Cardiac muscle cell (in vitro differentiated cells and primary cell): ENCODE results near the gene TRAF7. TPM values are rescaled to one million over a fixed set of nuclear protein-coding genes. Genes with fewer than 3 reads are reported as not detected.

Experiments used
- DNase-seq, 2 donors: peaks; one replicate each; pipeline versions ENCODE4 v3.0.0 to v3.0.0-alpha.2; 2010 to 2017; ENCODE audit warnings: low read depth in 1 of 2, low spot score in 1 of 2
- H3K27ac ChIP-seq: fragments of 200-600 bp; sonication (generic); 2 replicates; pipeline ENCODE4 v1.5.1; 2016
- H3K27me3 ChIP-seq: fragments of 200-600 bp; sonication (generic); 2 replicates; pipeline ENCODE4 v1.6.0; 2016; ENCODE audit warnings: control low read depth
- H3K36me3 ChIP-seq: fragments of 200-600 bp; sonication (generic); 2 replicates; pipeline ENCODE4 v1.5.1; 2016; ENCODE audit warnings: control low read depth
- H3K4me1 ChIP-seq: fragments of 200-600 bp; sonication (generic); 2 replicates; pipeline ENCODE4 v1.8.1; 2017; ENCODE audit warnings: low read depth, mild to moderate bottlenecking, mixed run types
- H3K4me3 ChIP-seq: fragments of 200-600 bp; sonication (generic); 2 replicates; pipeline ENCODE4 v1.5.1; 2016; ENCODE audit warnings: mild to moderate bottlenecking
- H3K9me3 ChIP-seq: fragments of 200-600 bp; sonication (generic); 2 replicates; pipeline ENCODE4 v1.5.1; 2017; ENCODE audit warnings: low read depth, mild to moderate bottlenecking, control low read depth
- CTCF ChIP-seq: IDR thresholded peaks from 2 replicates; pipeline ENCODE4 v1.5.1; 2012; ENCODE audit warnings: low read depth, mild to moderate bottlenecking, low read length
- polyA plus RNA-seq: library from polyadenylated mRNA; unstranded; fragments of >200 nt; fragmentation: Nextera tagmentation; extraction: Ambion mirVana; gene quantifications from 2 replicates; pipeline ENCODE4 v1.2.1, GENCODE V29; 2016
- total RNA-seq: library from RNA; depleted of rRNA; stranded (reverse); fragments of >200 nt; gene quantifications from 2 replicates; pipeline ENCODE4 v1.2.3, GENCODE V29; 2016

The TRAF7 gene
- total and polyA plus RNA-seq, 2 experiments from 2014 or later, result 37.4 to 67.5 TPM

GRCh38 chr16:2147981-2148671 lies 7.5 kb upstream of the TRAF7 start, which contains the start of gene RAB26:
TSS of gene RAB26 (plus strand) at chr16:2148625. CDS start at chr16:2148784, 159 bp downstream.
- no peak for TF ChIP-seq CTCF
- Histone ChIP-seq H3K4me1 (peaks cover 11% of the 10 kb centered on the region), H3K9me3 (no peaks in the 10 kb centered on the region), H3K27ac (no peak within 1 kb of the TSS), H3K27me3 (no peaks in the 10 kb centered on the region), H3K4me3 (peak within 1 kb of the TSS; percentile 40), H3K36me3 (no peaks in the 10 kb centered on the region)
- DNase-seq, result peak; percentile 67 to 81

GRCh38 chr16:2148714-2149629 lies 6.6 kb upstream of the TRAF7 start:
- Histone ChIP-seq H3K4me3 (peak overlapping the region; percentile 40), H3K36me3 (no peaks in the 10 kb centered on the region), H3K9me3 (no peaks in the 10 kb centered on the region), H3K4me1 (peaks cover 17% of the 10 kb centered on the region), H3K27ac (no peak overlapping the region), H3K27me3 (no peaks in the 10 kb centered on the region)
- no peak for DNase-seq
- no peak for TF ChIP-seq CTCF

GRCh38 chr16:2149630-2150417 lies 5.8 kb upstream of the TRAF7 start:
- Histone ChIP-seq H3K9me3 (no peaks in the 10 kb centered on the region), H3K27ac (no peak overlapping the region), H3K4me1 (peaks cover 20% of the 10 kb centered on the region), H3K27me3 (no peaks in the 10 kb centered on the region), H3K36me3 (no peaks in the 10 kb centered on the region), H3K4me3 (no peak overlapping the region)
- no peak for TF ChIP-seq CTCF
- no peak for DNase-seq

- Histone ChIP-seq H3K9me3 (no peaks in the 10 kb centered on the region), H3K4me3 (no peak overlapping the region), H3K36me3 (no peaks in the 10 kb centered on the region), H3K27me3 (no peaks in the 10 kb centered on the region), H3K27ac (no peak overlapping the region), H3K4me1 (peaks cover 20% of the 10 kb centered on the region)
- DNase-seq, result peak in 1 of 2 donors; percentile 56
- TF ChIP-seq CTCF, result no peak
Measured at GRCh38 chr16:2150418-2151187, 5.0 kb upstream of the TRAF7 start.
